Endometrium (tissue), 2 donors: ENCODE results near the gene EPS8L3.
"Not testable (repeated sequence)": the region's sequence is repeated elsewhere in the genome, so short reads cannot be mapped to it uniquely, and the experiment has no call there.

Experiments used
- FAIRE-seq: peaks from 2 replicates; lab custom pipeline; 2012; peaks lifted over from hg19 to GRCh38; lab: Jason Lieb, UNC
- donor health status: control.
- donor health status: control.

Gene EPS8L3

GRCh38 chr1:109763646-109764415, at the start of gene EPS8L3:
Gene EPS8L3, minus strand, starts transcription at chr1:109763923. Its CDS starts 2,174 bp downstream, at chr1:109761749.
- no peak for FAIRE-seq

- FAIRE-seq = peak; percentile 74
These were observed 49.1 kb upstream of the EPS8L3 start for GRCh38 chr1:109812691-109813393.

GRCh38 chr1:109808703-109809102, 45.0 kb upstream of the EPS8L3 start:
- FAIRE-seq = no peak

GRCh38 chr1:109807822-109808680, 44.3 kb upstream of the EPS8L3 start:
- FAIRE-seq = no peak

- FAIRE-seq = no peak
These were observed 43.7 kb upstream of the EPS8L3 start for GRCh38 chr1:109807402-109807801.

- no peak for FAIRE-seq
These were observed 43.1 kb upstream of the EPS8L3 start for GRCh38 chr1:109806733-109807400.

GRCh38 chr1:109805486-109806165, 41.9 kb upstream of the EPS8L3 start:
- no peak for FAIRE-seq

- FAIRE-seq = no peak
These were observed 40.9 kb upstream of the EPS8L3 start for GRCh38 chr1:109804660-109805059.

GRCh38 chr1:109803901-109804331, 40.2 kb upstream of the EPS8L3 start:
- no peak for FAIRE-seq

GRCh38 chr1:109802901-109803561, 39.3 kb upstream of the EPS8L3 start:
- FAIRE-seq = no peak

GRCh38 chr1:109802136-109802900, 38.6 kb upstream of the EPS8L3 start:
- FAIRE-seq = no peak

- FAIRE-seq = no peak
These were observed 38.0 kb upstream of the EPS8L3 start for GRCh38 chr1:109801791-109802135.

GRCh38 chr1:109800291-109800690, 36.6 kb upstream of the EPS8L3 start:
- FAIRE-seq = no peak

GRCh38 chr1:109799445-109799844, 35.7 kb upstream of the EPS8L3 start:
- no peak for FAIRE-seq

- not testable (repeated sequence) for FAIRE-seq
These were observed 33.5 kb upstream of the EPS8L3 start for GRCh38 chr1:109797303-109797595.

GRCh38 chr1:109796484-109797302, 33.0 kb upstream of the EPS8L3 start:
- FAIRE-seq = no peak

GRCh38 chr1:109794319-109795132, 30.8 kb upstream of the EPS8L3 start:
- FAIRE-seq = no peak

GRCh38 chr1:109793486-109794318, 30.0 kb upstream of the EPS8L3 start:
- no peak for FAIRE-seq
